K562 (cell line): ENCODE results near the gene SESN2. TPM values are rescaled to one million over a fixed set of nuclear protein-coding genes. Genes with fewer than 3 reads are reported as not detected.

Experiments
- BDP1 ChIP-seq: IDR thresholded peaks from 3 replicates; pipeline ENCODE4 v1.6.1; 2011; ENCODE audit not compliant: insufficient read length, insufficient read depth
- JUND ChIP-seq, 2 experiments: IDR thresholded peaks; 2 replicates in 1 of 2; 3 replicates in 1 of 2; pipeline ENCODE4 v1.6.1; 2011; ENCODE audit warnings: borderline replicate concordance in 2 of 2, low read depth in 2 of 2, low read length in 2 of 2, improper control_type of control experiment in 1 of 2, missing biosample characterization in 1 of 2, missing genetic modification characterization in 1 of 2, missing genetic modification reagents in 1 of 2
- KDM4B ChIP-seq, 2 experiments: fragments of 450-650 bp in 1 of 2; sonication (generic) in 1 of 2; IDR thresholded peaks; 2 replicates each; pipeline ENCODE4 v1.6.1; 2016 to 2017; ENCODE audit warnings: borderline replicate concordance in 2 of 2, antibody characterized with exemption in 1 of 2, low read depth in 1 of 2, mild to moderate bottlenecking in 1 of 2
- MAFG ChIP-seq: fragments of 450-650 bp; conservative IDR thresholded peaks from 2 replicates; pipeline ENCODE4 v1.6.1; 2016; ENCODE audit warnings: missing genetic modification characterization, missing compliant biosample characterization
- NR2C2 ChIP-seq, 2 experiments: fragments of 200-800 bp in 1 of 2; sonication (Bioruptor generic) in 1 of 2; sonication (generic) in 1 of 2; formaldehyde crosslinking in 1 of 2; IDR thresholded peaks; 2 replicates each; pipeline versions ENCODE4 v1.6.1 to v1.8.0; 2016 to 2022; ENCODE audit warnings: mild to moderate bottlenecking in 1 of 2, missing compliant biosample characterization in 1 of 2, missing genetic modification characterization in 1 of 2, missing genetic modification reagents in 1 of 2
- RAD51 ChIP-seq: fragments of 450-650 bp; IDR thresholded peaks from 2 replicates; pipeline ENCODE4 v1.7.1; 2016; ENCODE audit warnings: low read depth, mild to moderate bottlenecking, borderline replicate concordance
- SMAD2 ChIP-seq: fragments of 150-350 bp; IDR thresholded peaks from 2 replicates; pipeline ENCODE4 v1.6.1; 2014; ENCODE audit warnings: low read depth, mild to moderate bottlenecking, low read length
- TBP ChIP-seq: optimal IDR thresholded peaks from 2 replicates; pipeline ENCODE3; 2011; ENCODE audit warnings: low read depth, low read length, improper control_type of control experiment
- ZFP30 ChIP-seq: fragments of 250-450 bp; sonication (Bioruptor Pico); IDR thresholded peaks from 2 replicates; pipeline ENCODE4 v1.8.0; 2022; ENCODE audit warnings: moderate library complexity, mild to moderate bottlenecking, inconsistent platforms, borderline replicate concordance
- ZNF445 ChIP-seq: fragments of 250-450 bp; sonication (Bioruptor Pico); IDR thresholded peaks from 2 replicates; pipeline ENCODE4 v1.4.0; 2020; ENCODE audit warnings: low read depth, mild to moderate bottlenecking, moderate library complexity
- polyA plus RNA-seq, 8 experiments: library from polyadenylated mRNA; depleted of rRNA in 4 of 8; stranded (reverse) in 5 of 8; unstranded in 3 of 8; fragments of >200 nt; fragmentation: Nextera tagmentation in 2 of 8; fragmentation: Illumina TruSeq in 1 of 8; extraction: Ambion mirVana in 2 of 8; extraction: Trizol in 1 of 8; gene quantifications; 2 replicates each; pipeline versions ENCODE4 v1.2.1 to v1.2.3, GENCODE V29; 2011 to 2014; ENCODE audit warnings: inconsistent platforms in 1 of 8, missing spikeins in 1 of 8
- total RNA-seq, 7 experiments: library from RNA; depleted of rRNA in 6 of 7; stranded (reverse); fragments of >200 nt in 6 of 7; fragmentation: Illumina TruSeq in 2 of 7; extraction: Trizol in 2 of 7; gene quantifications; 2 replicates each; pipeline versions ENCODE4 v1.2.1 to v1.2.3, GENCODE V29; 2011 to 2021; ENCODE audit warnings: low replicate concordance in 1 of 7
- TF ChIP-seq, protein P1 (sequence below), 2 experiments: fragments of 450-650 bp; IDR thresholded peaks; 2 replicates each; pipeline ENCODE4 v1.6.1; 2018; ENCODE audit warnings: mild to moderate bottlenecking in 2 of 2, low read depth in 1 of 2; ENCODE audit not compliant: partially characterized antibody in 2 of 2
- TF ChIP-seq, protein P2 (sequence below): fragments of 450-650 bp; IDR thresholded peaks from 2 replicates; pipeline ENCODE4 v1.6.1; 2018; ENCODE audit not compliant: partially characterized antibody
- TF ChIP-seq, protein P3 (sequence below), 2 experiments: IDR thresholded peaks; 2 replicates each; pipeline ENCODE4 v1.6.1; 2012; ENCODE audit warnings: improper control_type of control experiment in 2 of 2, low read depth in 2 of 2, low read length in 2 of 2, borderline replicate concordance in 1 of 2
- TF ChIP-seq, protein P4 (sequence below): sonication (generic); formaldehyde crosslinking; IDR thresholded peaks from 2 replicates; pipeline ENCODE4 v1.8.0; 2022; ENCODE audit warnings: mild to moderate bottlenecking, missing genetic modification reagents

The SESN2 gene
- total and polyA plus RNA-seq, 9 of the 15 experiments (the other 6 are each of a cell fraction or from before 2014, with no cell fraction given), result 3.7 to 71.3 (median 16.8) TPM

DNA sequence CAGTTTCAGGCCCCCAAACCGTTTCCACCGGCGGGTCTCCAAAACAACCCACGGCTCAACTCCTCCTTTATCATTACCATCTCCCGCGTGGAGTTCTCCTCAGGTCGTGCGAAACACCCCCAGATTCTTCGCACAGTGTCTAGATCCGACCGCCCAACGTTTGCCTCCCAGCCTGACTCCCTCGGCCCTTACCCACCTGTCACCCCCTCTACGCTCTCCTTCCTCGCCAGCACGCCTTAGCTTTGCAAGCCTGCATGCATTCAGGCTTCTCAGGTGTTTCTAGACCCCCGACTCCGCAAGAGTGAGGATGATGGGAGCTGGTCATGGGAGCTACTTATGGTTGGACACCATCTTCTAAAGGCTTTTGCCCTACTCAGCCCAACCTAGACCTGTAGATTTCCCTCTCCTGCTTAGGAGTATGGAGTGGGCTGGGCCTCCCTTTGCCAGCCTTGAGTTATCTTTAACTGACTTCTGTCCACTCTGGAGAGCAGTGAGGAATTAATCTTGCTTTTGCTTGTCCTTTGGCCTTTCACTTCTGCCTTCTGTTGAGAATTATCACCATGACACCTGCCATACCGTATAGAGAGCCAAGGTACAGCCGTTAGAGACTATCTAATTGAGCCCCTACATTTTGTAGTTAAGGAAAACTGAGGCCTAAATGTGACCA lies 22.5 kb upstream of the SESN2 start (continued):
- TF ChIP-seq MAFG (tag) (no peak), NR2C2 (CRISPR knock-in tag; IDR thresholded peaks at IDR 0.05) (no peak), NR2C2 (tag; IDR thresholded peaks at IDR 0.05) (peak; percentile 45; the same call in 1 of the 2 replicates), TBP (peak; percentile 69), SMAD2 (no peak), JUND (IDR thresholded peaks at IDR 0.05; ENCODE audit: borderline replicate concordance, low read depth, low read length) (no peak), JUND (tag; IDR thresholded peaks at IDR 0.05; ENCODE audit: borderline replicate concordance, low read depth, low read length) (no peak), KDM4B (IDR thresholded peaks at IDR 0.05; ENCODE audit: borderline replicate concordance in 2 of 2, low read depth in 1 of 2) (0 out of 4 replicates have a peak, but pooled peaks of 1 of the 2 experiments have one; percentile 16), BDP1 (no peak), ZNF445 (no peak), RAD51 (0 out of 2 replicates have a peak, but pooled peaks have one; percentile 4), ZFP30 (CRISPR knock-in tag) (no peak)
- TF ChIP-seq, protein P1, sequence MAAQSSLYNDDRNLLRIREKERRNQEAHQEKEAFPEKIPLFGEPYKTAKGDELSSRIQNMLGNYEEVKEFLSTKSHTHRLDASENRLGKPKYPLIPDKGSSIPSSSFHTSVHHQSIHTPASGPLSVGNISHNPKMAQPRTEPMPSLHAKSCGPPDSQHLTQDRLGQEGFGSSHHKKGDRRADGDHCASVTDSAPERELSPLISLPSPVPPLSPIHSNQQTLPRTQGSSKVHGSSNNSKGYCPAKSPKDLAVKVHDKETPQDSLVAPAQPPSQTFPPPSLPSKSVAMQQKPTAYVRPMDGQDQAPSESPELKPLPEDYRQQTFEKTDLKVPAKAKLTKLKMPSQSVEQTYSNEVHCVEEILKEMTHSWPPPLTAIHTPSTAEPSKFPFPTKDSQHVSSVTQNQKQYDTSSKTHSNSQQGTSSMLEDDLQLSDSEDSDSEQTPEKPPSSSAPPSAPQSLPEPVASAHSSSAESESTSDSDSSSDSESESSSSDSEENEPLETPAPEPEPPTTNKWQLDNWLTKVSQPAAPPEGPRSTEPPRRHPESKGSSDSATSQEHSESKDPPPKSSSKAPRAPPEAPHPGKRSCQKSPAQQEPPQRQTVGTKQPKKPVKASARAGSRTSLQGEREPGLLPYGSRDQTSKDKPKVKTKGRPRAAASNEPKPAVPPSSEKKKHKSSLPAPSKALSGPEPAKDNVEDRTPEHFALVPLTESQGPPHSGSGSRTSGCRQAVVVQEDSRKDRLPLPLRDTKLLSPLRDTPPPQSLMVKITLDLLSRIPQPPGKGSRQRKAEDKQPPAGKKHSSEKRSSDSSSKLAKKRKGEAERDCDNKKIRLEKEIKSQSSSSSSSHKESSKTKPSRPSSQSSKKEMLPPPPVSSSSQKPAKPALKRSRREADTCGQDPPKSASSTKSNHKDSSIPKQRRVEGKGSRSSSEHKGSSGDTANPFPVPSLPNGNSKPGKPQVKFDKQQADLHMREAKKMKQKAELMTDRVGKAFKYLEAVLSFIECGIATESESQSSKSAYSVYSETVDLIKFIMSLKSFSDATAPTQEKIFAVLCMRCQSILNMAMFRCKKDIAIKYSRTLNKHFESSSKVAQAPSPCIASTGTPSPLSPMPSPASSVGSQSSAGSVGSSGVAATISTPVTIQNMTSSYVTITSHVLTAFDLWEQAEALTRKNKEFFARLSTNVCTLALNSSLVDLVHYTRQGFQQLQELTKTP (IDR thresholded peaks at IDR 0.05; ENCODE audit: low read depth in 1 of 2, partially characterized antibody in 2 of 2), result peak; percentile 26 to 30
- TF ChIP-seq, protein P2, sequence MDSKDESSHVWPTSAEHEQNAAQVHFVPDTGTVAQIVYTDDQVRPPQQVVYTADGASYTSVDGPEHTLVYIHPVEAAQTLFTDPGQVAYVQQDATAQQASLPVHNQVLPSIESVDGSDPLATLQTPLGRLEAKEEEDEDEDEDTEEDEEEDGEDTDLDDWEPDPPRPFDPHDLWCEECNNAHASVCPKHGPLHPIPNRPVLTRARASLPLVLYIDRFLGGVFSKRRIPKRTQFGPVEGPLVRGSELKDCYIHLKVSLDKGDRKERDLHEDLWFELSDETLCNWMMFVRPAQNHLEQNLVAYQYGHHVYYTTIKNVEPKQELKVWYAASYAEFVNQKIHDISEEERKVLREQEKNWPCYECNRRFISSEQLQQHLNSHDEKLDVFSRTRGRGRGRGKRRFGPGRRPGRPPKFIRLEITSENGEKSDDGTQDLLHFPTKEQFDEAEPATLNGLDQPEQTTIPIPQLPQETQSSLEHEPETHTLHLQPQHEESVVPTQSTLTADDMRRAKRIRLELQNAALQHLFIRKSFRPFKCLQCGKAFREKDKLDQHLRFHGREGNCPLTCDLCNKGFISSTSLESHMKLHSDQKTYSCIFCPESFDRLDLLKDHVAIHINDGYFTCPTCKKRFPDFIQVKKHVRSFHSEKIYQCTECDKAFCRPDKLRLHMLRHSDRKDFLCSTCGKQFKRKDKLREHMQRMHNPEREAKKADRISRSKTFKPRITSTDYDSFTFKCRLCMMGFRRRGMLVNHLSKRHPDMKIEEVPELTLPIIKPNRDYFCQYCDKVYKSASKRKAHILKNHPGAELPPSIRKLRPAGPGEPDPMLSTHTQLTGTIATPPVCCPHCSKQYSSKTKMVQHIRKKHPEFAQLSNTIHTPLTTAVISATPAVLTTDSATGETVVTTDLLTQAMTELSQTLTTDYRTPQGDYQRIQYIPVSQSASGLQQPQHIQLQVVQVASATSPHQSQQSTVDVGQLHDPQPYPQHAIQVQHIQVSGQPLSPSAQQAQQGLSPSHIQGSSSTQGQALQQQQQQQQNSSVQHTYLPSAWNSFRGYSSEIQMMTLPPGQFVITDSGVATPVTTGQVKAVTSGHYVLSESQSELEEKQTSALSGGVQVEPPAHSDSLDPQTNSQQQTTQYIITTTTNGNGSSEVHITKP, result peak; percentile 89
- TF ChIP-seq, protein P3, sequence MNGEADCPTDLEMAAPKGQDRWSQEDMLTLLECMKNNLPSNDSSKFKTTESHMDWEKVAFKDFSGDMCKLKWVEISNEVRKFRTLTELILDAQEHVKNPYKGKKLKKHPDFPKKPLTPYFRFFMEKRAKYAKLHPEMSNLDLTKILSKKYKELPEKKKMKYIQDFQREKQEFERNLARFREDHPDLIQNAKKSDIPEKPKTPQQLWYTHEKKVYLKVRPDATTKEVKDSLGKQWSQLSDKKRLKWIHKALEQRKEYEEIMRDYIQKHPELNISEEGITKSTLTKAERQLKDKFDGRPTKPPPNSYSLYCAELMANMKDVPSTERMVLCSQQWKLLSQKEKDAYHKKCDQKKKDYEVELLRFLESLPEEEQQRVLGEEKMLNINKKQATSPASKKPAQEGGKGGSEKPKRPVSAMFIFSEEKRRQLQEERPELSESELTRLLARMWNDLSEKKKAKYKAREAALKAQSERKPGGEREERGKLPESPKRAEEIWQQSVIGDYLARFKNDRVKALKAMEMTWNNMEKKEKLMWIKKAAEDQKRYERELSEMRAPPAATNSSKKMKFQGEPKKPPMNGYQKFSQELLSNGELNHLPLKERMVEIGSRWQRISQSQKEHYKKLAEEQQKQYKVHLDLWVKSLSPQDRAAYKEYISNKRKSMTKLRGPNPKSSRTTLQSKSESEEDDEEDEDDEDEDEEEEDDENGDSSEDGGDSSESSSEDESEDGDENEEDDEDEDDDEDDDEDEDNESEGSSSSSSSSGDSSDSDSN (IDR thresholded peaks at IDR 0.05; ENCODE audit: borderline replicate concordance in 1 of 2, low read depth in 2 of 2, low read length in 2 of 2), result no peak
- TF ChIP-seq, protein P4, sequence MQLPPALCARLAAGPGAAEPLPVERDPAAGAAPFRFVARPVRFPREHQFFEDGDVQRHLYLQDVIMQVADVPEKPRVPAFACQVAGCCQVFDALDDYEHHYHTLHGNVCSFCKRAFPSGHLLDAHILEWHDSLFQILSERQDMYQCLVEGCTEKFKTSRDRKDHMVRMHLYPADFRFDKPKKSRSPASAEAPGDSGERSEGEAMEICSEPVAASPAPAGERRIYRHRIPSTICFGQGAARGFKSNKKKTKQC (CRISPR knock-in tag), result peak; percentile 71
